Epithelial cell of proximal tubule (primary cell): ENCODE results near the gene RADIL. TPM values are rescaled to one million over a fixed set of nuclear protein-coding genes. Genes with fewer than 3 reads are reported as not detected.
A peak's percentile ranks its signal among the peaks of the same experiment; 100 is the strongest.

Experiments used
- DNase-seq: peaks from one replicate; pipeline ENCODE4 v3.0.0-alpha.2; 2011; ENCODE audit warnings: low read depth
- H3K4me3 ChIP-seq: 2 replicates; pipeline ENCODE4 v1.5.1; 2011; ENCODE audit warnings: low read depth, mild to moderate bottlenecking, low read length
- CTCF ChIP-seq: conservative IDR thresholded peaks from 2 replicates; pipeline ENCODE4 v1.5.1; 2012; ENCODE audit warnings: low read depth, mild to moderate bottlenecking, low read length
- total RNA-seq: library from RNA; depleted of rRNA; stranded (reverse); fragments of >200 nt; gene quantifications from 2 replicates; pipeline ENCODE4 v1.2.3, GENCODE V29; 2015

The RADIL gene
- total RNA-seq, 1 donor from 2014 or later: 2.4 TPM

DNA sequence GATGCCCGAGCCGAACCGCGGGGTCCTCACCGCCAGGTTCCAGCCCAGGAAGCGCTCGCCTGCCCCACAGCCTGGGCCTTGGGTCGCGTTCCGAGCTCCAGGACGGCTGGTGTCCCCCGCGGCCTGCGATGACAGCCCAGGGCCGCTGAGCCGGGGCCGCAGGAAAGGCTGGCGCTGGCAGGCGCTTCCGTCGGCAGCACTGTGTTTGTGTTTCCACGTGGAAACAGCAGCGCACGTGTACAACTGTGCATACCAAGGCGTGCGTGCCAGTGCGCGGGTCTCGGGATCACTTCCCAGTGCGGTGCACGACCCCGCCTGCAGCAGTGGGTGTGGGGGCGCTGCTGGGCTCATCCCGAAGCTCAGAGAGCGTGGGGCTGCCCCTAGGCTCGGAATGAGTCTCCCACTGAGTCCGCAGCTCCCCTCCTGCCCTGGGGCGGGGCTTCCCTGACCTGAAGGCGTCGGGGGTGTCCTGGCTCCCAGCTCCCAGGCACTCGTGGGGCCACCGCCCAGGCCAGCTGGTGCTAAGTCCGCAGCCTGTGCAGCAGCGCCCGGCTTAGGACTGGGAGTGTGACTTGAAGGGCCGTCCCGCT lies 90.9 kb downstream of the RADIL start:
- no peak overlapping the region for H3K4me3 ChIP-seq
- DNase-seq: no peak
- TF ChIP-seq CTCF: no peak

- DNase-seq: no peak
- peak; percentile 43 for TF ChIP-seq CTCF
Observed at GRCh38 chr7:4791738-4792536, 91.6 kb downstream of the RADIL start.

GRCh38 chr7:4791101-4791737 lies 92.3 kb downstream of the RADIL start:
- TF ChIP-seq CTCF: no peak
- H3K4me3 ChIP-seq: no peak overlapping the region

More at GRCh38 chr7:4791738-4792536, 91.6 kb downstream of the RADIL start:
- H3K4me3 ChIP-seq: no peak overlapping the region

GRCh38 chr7:4790516-4790991 lies 93.0 kb downstream of the RADIL start:
- no peak overlapping the region for H3K4me3 ChIP-seq

More at GRCh38 chr7:4791101-4791737, 92.3 kb downstream of the RADIL start:
- no peak for DNase-seq

DNA sequence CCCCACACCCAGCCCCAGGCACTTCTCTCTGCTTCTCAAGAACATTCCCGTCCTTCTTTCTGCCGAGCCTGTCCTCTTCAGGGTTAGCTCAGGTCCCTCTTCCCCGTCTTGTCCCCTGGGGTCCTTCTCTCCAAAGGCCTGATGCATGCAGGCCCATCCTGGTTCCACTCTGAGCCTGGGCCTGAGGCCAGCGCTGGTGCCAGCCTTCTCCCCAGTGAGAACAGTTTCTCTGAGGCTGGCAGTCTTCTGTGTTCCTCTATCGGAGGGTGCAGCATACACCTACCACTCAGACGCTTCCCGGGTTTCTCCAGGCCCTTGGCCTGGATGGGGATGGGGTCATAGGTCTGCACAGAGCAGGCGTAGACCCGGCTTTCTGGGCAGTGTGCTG lies 93.4 kb downstream of the RADIL start:
- no peak overlapping the region for H3K4me3 ChIP-seq
- no peak for TF ChIP-seq CTCF
- no peak for DNase-seq

More at GRCh38 chr7:4790516-4790991, 93.0 kb downstream of the RADIL start:
- TF ChIP-seq CTCF: no peak
- DNase-seq: no peak

GRCh38 chr7:4789194-4790077 lies 94.1 kb downstream of the RADIL start:
- TF ChIP-seq CTCF: no peak
- DNase-seq: no peak
- H3K4me3 ChIP-seq: no peak overlapping the region
